H9 (cell line): Measurements from ENCODE around the gene CNOT6. TPM values are rescaled to one million over a fixed set of nuclear protein-coding genes. Genes with fewer than 3 reads are reported as not detected.

ENCODE experiments used
- DNase-seq: peaks from one replicate; pipeline ENCODE4 v3.0.0-alpha.2; 2017
- H2AFZ ChIP-seq: one replicate; pipeline ENCODE4 v1.6.1; 2013; ENCODE audit warnings: mild to moderate bottlenecking, low read length, control low read depth, moderate library complexity
- H2AK5ac ChIP-seq: 2 replicates; pipeline ENCODE4 v1.6.1; 2013; ENCODE audit warnings: low read length, control low read depth, mixed read lengths; ENCODE audit not compliant: insufficient read length
- H2BK120ac ChIP-seq: one replicate; pipeline ENCODE4 v1.6.1; 2013; ENCODE audit warnings: low read depth, mild to moderate bottlenecking, low read length, control low read depth, inconsistent platforms; ENCODE audit not compliant: poor library complexity, severe bottlenecking
- H2BK12ac ChIP-seq: 2 replicates; pipeline ENCODE4 v1.6.1; 2013; ENCODE audit warnings: low read length, control low read depth, mixed read lengths, low read depth; ENCODE audit not compliant: insufficient read length
- H2BK15ac ChIP-seq: 2 replicates; pipeline ENCODE4 v1.6.1; 2013; ENCODE audit warnings: low read depth, low read length, control low read depth
- H2BK20ac ChIP-seq: one replicate; pipeline ENCODE4 v1.6.1; 2013; ENCODE audit warnings: low read depth, mild to moderate bottlenecking, low read length, control low read depth, inconsistent platforms; ENCODE audit not compliant: poor library complexity, severe bottlenecking
- H2BK5ac ChIP-seq: 2 replicates; pipeline ENCODE4 v1.6.1; 2013; ENCODE audit warnings: low read length, control low read depth, mixed read lengths; ENCODE audit not compliant: insufficient read length
- H3K14ac ChIP-seq: 2 replicates; pipeline ENCODE4 v1.6.1; 2013; ENCODE audit warnings: low read length, control low read depth; ENCODE audit not compliant: insufficient read depth
- H3K18ac ChIP-seq: 2 replicates; pipeline ENCODE4 v1.6.1; 2013; ENCODE audit warnings: low read depth, mild to moderate bottlenecking, mixed read lengths, low read length, control low read depth; ENCODE audit not compliant: insufficient read length
- H3K23ac ChIP-seq: 2 replicates; pipeline ENCODE4 v1.6.1; 2013; ENCODE audit warnings: low read length, control low read depth, mixed read lengths, low read depth; ENCODE audit not compliant: insufficient read length
- H3K23me2 ChIP-seq: 2 replicates; pipeline ENCODE4 v1.6.1; 2013; ENCODE audit warnings: low read depth, mild to moderate bottlenecking, mixed read lengths, low read length, control low read depth; ENCODE audit not compliant: insufficient read length, poor library complexity, severe bottlenecking
- H3K27ac ChIP-seq: 2 replicates; pipeline ENCODE4 v1.5.1; 2013; ENCODE audit warnings: low read length, control low read depth, mixed read lengths, low read depth; ENCODE audit not compliant: insufficient read length
- H3K27me3 ChIP-seq: 2 replicates; pipeline ENCODE4 v1.6.1; 2013; ENCODE audit warnings: low read length, control low read depth, inconsistent platforms; ENCODE audit not compliant: insufficient read depth
- H3K4ac ChIP-seq: 2 replicates; pipeline ENCODE4 v1.6.1; 2013; ENCODE audit warnings: low read depth, mild to moderate bottlenecking, control low read depth, inconsistent platforms, low read length, moderate library complexity
- H3K4me1 ChIP-seq: 2 replicates; pipeline ENCODE4 v1.6.1; 2013; ENCODE audit warnings: low read length, control low read depth, inconsistent platforms; ENCODE audit not compliant: insufficient read depth
- H3K4me2 ChIP-seq: 2 replicates; pipeline ENCODE4 v1.6.1; 2013; ENCODE audit warnings: low read length, control low read depth, mixed read lengths; ENCODE audit not compliant: insufficient read length, insufficient read depth
- H3K56ac ChIP-seq: 2 replicates; pipeline ENCODE4 v1.6.1; 2013; ENCODE audit warnings: low read depth, mild to moderate bottlenecking, mixed read lengths, low read length, control low read depth; ENCODE audit not compliant: insufficient read length
- H3K79me1 ChIP-seq: 2 replicates; pipeline ENCODE4 v1.6.1; 2013; ENCODE audit warnings: low read depth, mild to moderate bottlenecking, moderate library complexity, low read length, control low read depth, inconsistent platforms; ENCODE audit not compliant: insufficient read depth, poor library complexity, severe bottlenecking
- H3K79me2 ChIP-seq: 2 replicates; pipeline ENCODE4 v1.6.1; 2013; ENCODE audit warnings: low read length, control low read depth, inconsistent platforms; ENCODE audit not compliant: insufficient read depth
- H3K9ac ChIP-seq: 2 replicates; pipeline ENCODE4 v1.6.1; 2013; ENCODE audit warnings: low read length, control low read depth, mixed read lengths; ENCODE audit not compliant: insufficient read length; ENCODE audit errors: extremely low read depth
- H3K9me3 ChIP-seq: one replicate; pipeline ENCODE4 v1.6.1; 2013; ENCODE audit warnings: low read depth, low read length, inconsistent platforms; ENCODE audit not compliant: control insufficient read depth
- H3T11ph ChIP-seq: one replicate; pipeline ENCODE4 v1.6.1; 2013; ENCODE audit warnings: mild to moderate bottlenecking, low read length, control low read depth, inconsistent platforms
- H4K20me1 ChIP-seq: one replicate; pipeline ENCODE4 v1.6.1; 2013; ENCODE audit not compliant: control insufficient read depth, insufficient read length, insufficient read depth
- H4K5ac ChIP-seq: 2 replicates; pipeline ENCODE4 v1.6.1; 2013; ENCODE audit warnings: low read depth, mild to moderate bottlenecking, mixed read lengths, low read length, control low read depth; ENCODE audit not compliant: insufficient read length
- H4K8ac ChIP-seq: replicated peaks from 2 replicates; pipeline ENCODE4 v1.6.1; 2013; ENCODE audit warnings: low read length, control low read depth, mixed read lengths, low read depth; ENCODE audit not compliant: insufficient read length
- H4K91ac ChIP-seq: 2 replicates; pipeline ENCODE4 v1.6.1; 2013; ENCODE audit warnings: low read depth, mild to moderate bottlenecking, moderate library complexity, mixed read lengths, low read length, control low read depth; ENCODE audit not compliant: insufficient read length
- H3K27ac Mint-ChIP-seq, 3 experiments: 2 replicates in 2 of 3; 3 replicates in 1 of 3; pipeline ENCODE4 v1.8.0; 2020 to 2021; ENCODE audit warnings: mixed read lengths in 3 of 3, mild to moderate bottlenecking in 1 of 3, moderate library complexity in 1 of 3
- H3K27me3 Mint-ChIP-seq: 2 replicates; pipeline ENCODE4 v1.8.0; 2021; ENCODE audit warnings: low read depth, mild to moderate bottlenecking, moderate library complexity, mixed read lengths
- H3K36me3 Mint-ChIP-seq, 3 experiments: 2 replicates in 2 of 3; 3 replicates in 1 of 3; pipeline ENCODE4 v1.8.0; 2020 to 2021; ENCODE audit warnings: low read depth in 3 of 3, mixed read lengths in 3 of 3; ENCODE audit not compliant: insufficient read depth in 1 of 3
- H3K4me1 Mint-ChIP-seq, 2 experiments: 2 replicates each; pipeline ENCODE4 v1.8.0; 2020; ENCODE audit warnings: mixed read lengths in 2 of 2
- H3K4me3 Mint-ChIP-seq, 2 experiments: 2 replicates in 1 of 2; 3 replicates in 1 of 2; pipeline ENCODE4 v1.8.0; 2020 to 2021; ENCODE audit warnings: mild to moderate bottlenecking in 2 of 2, mixed read lengths in 2 of 2, moderate library complexity in 1 of 2
- H3K9me3 Mint-ChIP-seq, 2 experiments: 2 replicates in 1 of 2; 3 replicates in 1 of 2; pipeline ENCODE4 v1.8.0; 2020; ENCODE audit warnings: mild to moderate bottlenecking in 2 of 2, mixed read lengths in 2 of 2, moderate library complexity in 1 of 2
- WGBS: extraction: QIAGEN DNeasy Blood & Tissue Kit; methylation state at CpG from one replicate; pipeline ENCODE4 v1.1.7; 2013; ENCODE audit warnings: missing lambda C conversion rate, low lambda C conversion rate, mixed read lengths; ENCODE audit not compliant: insufficient read length; ENCODE audit errors: extremely low coverage; 5-methylcytosine and 5-hydroxymethylcytosine counted together
- total RNA-seq: library from RNA; stranded (reverse); gene quantifications from 2 replicates; pipeline ENCODE4 v1.2.1, GENCODE V29; 2021
- TF ChIP-seq, protein P1 (sequence below): fragments of 200-600 bp; sonication (generic); conservative IDR thresholded peaks from 3 replicates; pipeline ENCODE4 v1.8.0; 2021; ENCODE audit warnings: antibody characterized with exemption, mild to moderate bottlenecking

Gene CNOT6
- total RNA-seq, 1 experiment from 2014 or later: 45.0 TPM

DNA sequence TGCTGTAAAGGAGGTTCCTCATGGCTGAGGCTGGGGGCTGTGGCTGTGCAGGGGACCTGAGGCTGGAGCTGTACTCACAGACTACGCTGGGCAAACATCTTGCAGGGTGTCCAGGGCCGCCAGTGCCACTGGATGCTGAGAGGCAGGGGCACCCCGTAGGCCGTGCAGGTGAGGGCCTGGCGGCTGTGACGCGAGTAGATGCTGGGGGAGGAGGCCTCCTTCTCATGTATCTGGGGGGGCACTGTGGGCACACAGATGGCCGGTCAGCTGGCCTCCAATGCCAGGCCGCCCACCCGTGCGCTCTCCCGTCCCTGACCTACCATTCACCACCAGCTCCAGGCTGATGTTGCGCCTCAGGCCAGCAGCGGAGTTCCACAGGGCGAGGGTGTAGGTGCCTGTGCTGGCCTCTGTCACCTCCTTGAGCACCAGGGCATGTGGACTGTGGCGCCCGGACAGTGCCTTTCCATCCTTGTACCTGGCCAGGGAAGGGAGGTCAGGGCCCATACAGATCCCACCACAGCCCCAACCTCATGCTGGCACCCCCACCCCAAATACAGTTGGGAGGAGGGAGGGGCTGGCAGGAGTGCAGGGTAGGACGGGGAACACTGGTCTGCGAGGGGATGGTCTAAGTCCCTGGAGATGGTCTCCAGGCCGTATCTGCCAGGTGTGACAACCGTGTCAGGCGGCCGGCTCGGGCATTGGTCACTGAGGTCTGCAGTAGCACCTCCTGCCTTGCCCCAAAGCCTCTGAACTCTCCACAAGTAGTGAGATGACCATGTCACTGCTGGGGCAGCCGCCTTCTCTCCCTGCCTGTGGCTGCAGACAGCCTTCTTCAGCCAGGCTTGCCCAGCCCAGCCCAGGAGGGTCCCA is 131.8 kb downstream of the CNOT6 start:
- no peaks in the 10 kb centered on the region for H3K4me1 ChIP-seq
- no peak overlapping the region for H3K4ac ChIP-seq
- no peak overlapping the region for H4K91ac ChIP-seq
- no peak overlapping the region for H3K18ac ChIP-seq
- no peaks in the 10 kb centered on the region for H3K23me2 ChIP-seq
- H3K9ac ChIP-seq: no peak overlapping the region
- no peaks in the 10 kb centered on the region for H3K9me3 ChIP-seq
- H3K79me1 ChIP-seq: no peaks in the 10 kb centered on the region
- no peak overlapping the region for H3K14ac ChIP-seq
- Mint-ChIP-seq H3K9me3 (no peaks in the 10 kb centered on the region), H3K36me3 (no peaks in the 10 kb centered on the region), H3K27me3 (peaks cover 2% of the 10 kb centered on the region; the same call in 1 of the 2 replicates), H3K27ac (no peak overlapping the region; a peak in 2 of 7 replicates), H3K4me3 (no peak overlapping the region), H3K4me1 (peaks cover 2 to 3% of the 10 kb centered on the region in 2 experiments; a peak in 1 of 4 replicates)
- H2AK5ac ChIP-seq: no peak overlapping the region
- H3T11ph ChIP-seq: no peak overlapping the region
- H2BK5ac ChIP-seq: no peak overlapping the region
- H2BK120ac ChIP-seq: no peak overlapping the region
- DNase-seq: no peak
- no peak overlapping the region for H2BK20ac ChIP-seq
- no peak overlapping the region for H2AFZ ChIP-seq
- no peaks in the 10 kb centered on the region for H3K79me2 ChIP-seq
- no peak overlapping the region for H4K8ac ChIP-seq
- H3K27me3 ChIP-seq: no peaks in the 10 kb centered on the region
- H3K56ac ChIP-seq: no peak overlapping the region
- TF ChIP-seq, protein P1, sequence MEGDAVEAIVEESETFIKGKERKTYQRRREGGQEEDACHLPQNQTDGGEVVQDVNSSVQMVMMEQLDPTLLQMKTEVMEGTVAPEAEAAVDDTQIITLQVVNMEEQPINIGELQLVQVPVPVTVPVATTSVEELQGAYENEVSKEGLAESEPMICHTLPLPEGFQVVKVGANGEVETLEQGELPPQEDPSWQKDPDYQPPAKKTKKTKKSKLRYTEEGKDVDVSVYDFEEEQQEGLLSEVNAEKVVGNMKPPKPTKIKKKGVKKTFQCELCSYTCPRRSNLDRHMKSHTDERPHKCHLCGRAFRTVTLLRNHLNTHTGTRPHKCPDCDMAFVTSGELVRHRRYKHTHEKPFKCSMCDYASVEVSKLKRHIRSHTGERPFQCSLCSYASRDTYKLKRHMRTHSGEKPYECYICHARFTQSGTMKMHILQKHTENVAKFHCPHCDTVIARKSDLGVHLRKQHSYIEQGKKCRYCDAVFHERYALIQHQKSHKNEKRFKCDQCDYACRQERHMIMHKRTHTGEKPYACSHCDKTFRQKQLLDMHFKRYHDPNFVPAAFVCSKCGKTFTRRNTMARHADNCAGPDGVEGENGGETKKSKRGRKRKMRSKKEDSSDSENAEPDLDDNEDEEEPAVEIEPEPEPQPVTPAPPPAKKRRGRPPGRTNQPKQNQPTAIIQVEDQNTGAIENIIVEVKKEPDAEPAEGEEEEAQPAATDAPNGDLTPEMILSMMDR: no peak
- no peak overlapping the region for H3K4me2 ChIP-seq
- H4K20me1 ChIP-seq: no peaks in the 10 kb centered on the region
- no peak overlapping the region for H3K23ac ChIP-seq
- no CpG with 5 or more reads among the region's 25 CpGs for WGBS
- H2BK12ac ChIP-seq: no peak overlapping the region
- no peak overlapping the region for H2BK15ac ChIP-seq
- H3K27ac ChIP-seq: no peak overlapping the region
- no peak overlapping the region for H4K5ac ChIP-seq
